H1 (cell line): ENCODE measurements around the gene ZNF225. TPM values are rescaled to one million over a fixed set of nuclear protein-coding genes. Genes with fewer than 3 reads are reported as not detected.

Experiments
- ASH2L ChIP-seq: fragments of 200-600, 300-600 bp; sonication (generic); IDR thresholded peaks from one replicate; pipeline ENCODE4 v1.7.1; 2017; ENCODE audit warnings: low read length
- BACH1 ChIP-seq: IDR thresholded peaks from 2 replicates; pipeline ENCODE4 v1.6.1; 2012; ENCODE audit warnings: low read length, improper control_type of control experiment
- BCL11A ChIP-seq, 2 experiments: IDR thresholded peaks; one replicate each; pipeline ENCODE4 v1.6.1; 2011; ENCODE audit warnings: low read depth in 2 of 2, low read length in 2 of 2, mild to moderate bottlenecking in 2 of 2
- CHD2 ChIP-seq: IDR thresholded peaks from 2 replicates; pipeline ENCODE4 v1.6.1; 2012; ENCODE audit warnings: low read length, improper control_type of control experiment
- CTBP2 ChIP-seq: IDR thresholded peaks from 2 replicates; pipeline ENCODE4 v1.7.0; 2011; ENCODE audit warnings: borderline replicate concordance, mild to moderate bottlenecking, moderate library complexity, mixed read lengths, low read length; ENCODE audit not compliant: insufficient read depth, insufficient read length
- EP300 ChIP-seq, 2 experiments: IDR thresholded peaks; 1 replicate in 1 of 2; 2 replicates in 1 of 2; pipeline ENCODE4 v1.6.1; 2011 to 2012; ENCODE audit warnings: low read depth in 2 of 2, low read length in 2 of 2, mild to moderate bottlenecking in 2 of 2, borderline replicate concordance in 1 of 2, inconsistent platforms in 1 of 2, moderate library complexity in 1 of 2
- HDAC2 ChIP-seq, 2 experiments: fragments of 300-600 bp in 1 of 2; sonication (generic) in 1 of 2; IDR thresholded peaks; 2 replicates each; pipeline ENCODE4 v1.6.1; 2011 to 2012; ENCODE audit warnings: low read depth in 2 of 2, low read length in 2 of 2, mild to moderate bottlenecking in 2 of 2, moderate library complexity in 2 of 2, borderline replicate concordance in 1 of 2, inconsistent platforms in 1 of 2
- HDAC6 ChIP-seq: IDR thresholded peaks from one replicate; pipeline ENCODE4 v1.7.1; 2012; ENCODE audit warnings: low read depth, mild to moderate bottlenecking, inconsistent platforms, low read length, moderate library complexity
- KDM4A ChIP-seq: IDR thresholded peaks from one replicate; pipeline ENCODE4 v1.7.1; 2012; ENCODE audit warnings: low read depth, mild to moderate bottlenecking, moderate library complexity, low read length, inconsistent platforms; ENCODE audit not compliant: severe bottlenecking
- NRF1 ChIP-seq: IDR thresholded peaks from 2 replicates; pipeline ENCODE4 v1.6.1; 2011; ENCODE audit warnings: mild to moderate bottlenecking, low read depth, low read length, improper control_type of control experiment
- POLR2AphosphoS5 ChIP-seq: IDR thresholded peaks from 2 replicates; pipeline ENCODE4 v1.6.1; 2011; ENCODE audit warnings: low read depth, low read length
- POU5F1 ChIP-seq: IDR thresholded peaks from 2 replicates; pipeline ENCODE4 v1.6.1; 2011; ENCODE audit warnings: low read depth, mild to moderate bottlenecking, low read length, moderate library complexity
- RNF2 ChIP-seq: fragments of 200-900, 300-1000 bp; sonication (generic); IDR thresholded peaks from 2 replicates; pipeline ENCODE4 v1.7.1; 2016; ENCODE audit warnings: borderline replicate concordance, low read depth, mild to moderate bottlenecking, antibody characterized with exemption, low read length; ENCODE audit not compliant: poor library complexity, severe bottlenecking; ENCODE audit errors: missing control alignments
- SAP30 ChIP-seq: fragments of 300-600 bp; sonication (generic); IDR thresholded peaks from 2 replicates; pipeline ENCODE4 v1.7.1; 2012; ENCODE audit warnings: low read length, moderate library complexity, mild to moderate bottlenecking, inconsistent platforms; ENCODE audit not compliant: insufficient read depth, insufficient replicate concordance
- SUZ12 ChIP-seq: fragments of 200-600 bp; sonication (generic); IDR thresholded peaks from 2 replicates; pipeline ENCODE4 v1.6.1; 2012; ENCODE audit warnings: mild to moderate bottlenecking, inconsistent platforms, low read length, moderate library complexity, mixed read lengths
- TAF7 ChIP-seq: optimal IDR thresholded peaks from 2 replicates; pipeline ENCODE3; 2011; ENCODE audit warnings: low read depth, mild to moderate bottlenecking, inconsistent platforms, low read length, moderate library complexity, borderline replicate concordance
- polyA plus RNA-seq, 7 experiments: library from polyadenylated mRNA; depleted of rRNA in 3 of 7; stranded (reverse) in 5 of 7; unstranded in 2 of 7; fragments of >200 nt in 5 of 7; fragments of 200-250 nt in 2 of 7; gene quantifications; 1 replicate in 5 of 7; 2 replicates in 1 of 7; 4 replicates in 1 of 7; pipeline versions ENCODE4 v1.2.1 to v1.2.3, GENCODE V29; 2011 to 2013; ENCODE audit warnings: missing spikeins in 2 of 7, mixed read lengths in 2 of 7
- total RNA-seq: library from RNA; stranded (reverse); fragmentation: NEBNext Ultra II Directional; extraction: Animal tissue kit (Norgen Biotek cat#: 25700); gene quantifications from 2 replicates; pipeline ENCODE4 v1.2.1, GENCODE V29; 2021
- TF ChIP-seq, protein P1 (sequence below), 3 experiments: IDR thresholded peaks; 1 replicate in 2 of 3; 2 replicates in 1 of 3; pipeline versions ENCODE4 v1.5.1 to v1.6.1; 2011; ENCODE audit warnings: low read length in 3 of 3, mild to moderate bottlenecking in 3 of 3, inconsistent platforms in 2 of 3, low read depth in 1 of 3, moderate library complexity in 1 of 3; ENCODE audit not compliant: insufficient read depth in 1 of 3; ENCODE audit errors: control extremely low read depth in 1 of 3

The ZNF225 gene
- total and polyA plus RNA-seq, 2 of the 8 experiments (the other 6 are each of a cell fraction or from before 2014, with no cell fraction given), result 0.98 to 5.0 TPM

DNA sequence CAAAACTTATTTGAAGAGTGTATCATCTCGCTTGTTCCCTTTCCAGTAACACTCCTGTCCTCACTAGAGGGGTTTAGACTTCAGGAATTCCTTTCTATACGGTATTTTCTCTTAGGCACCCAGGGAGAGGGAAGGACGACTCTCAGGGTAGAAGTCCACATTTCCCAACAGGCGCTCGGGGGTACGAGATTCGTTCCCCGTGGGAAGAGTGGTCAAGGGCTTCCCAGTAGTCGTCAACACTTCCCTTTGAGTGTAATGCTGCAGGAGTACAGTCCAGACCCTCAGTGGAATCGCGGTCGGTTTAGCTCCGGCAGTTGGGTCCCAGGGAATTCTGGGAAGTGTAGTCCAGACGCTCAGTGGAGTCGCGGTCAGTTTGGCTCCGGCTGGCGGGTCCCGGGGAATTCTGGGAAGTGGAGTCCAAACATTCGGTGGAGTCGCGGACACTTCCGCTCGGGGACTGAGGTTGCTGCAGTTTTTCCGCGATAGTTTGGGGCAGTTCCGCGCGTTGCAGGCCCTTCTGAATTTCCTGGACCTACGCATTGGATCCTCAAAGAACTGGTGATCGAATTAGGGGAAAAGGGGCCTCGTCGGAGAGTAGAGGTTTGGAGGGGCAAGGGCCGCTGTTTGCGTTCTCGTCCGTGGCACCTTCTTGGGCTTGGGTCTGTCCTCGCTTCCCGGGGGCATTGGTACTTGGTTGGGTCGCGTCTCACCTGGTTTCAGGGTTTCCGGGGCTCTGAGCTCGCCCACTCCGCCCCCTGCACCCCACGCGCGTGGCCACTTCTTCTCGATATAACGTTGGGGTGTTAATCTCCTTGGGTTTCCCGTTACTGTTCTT, 19.1 kb upstream of the ZNF225 start, which contains the start of gene ZNF224 (continued):
- TF ChIP-seq SAP30 (no peak), BCL11A (IDR thresholded peaks at IDR 0.05; ENCODE audit: low read depth in 2 of 2, low read length in 2 of 2) (no peak), NRF1 (no peak), RNF2 (no peak), HDAC2 (IDR thresholded peaks at IDR 0.05; ENCODE audit: borderline replicate concordance in 1 of 2, low read depth in 2 of 2, low read length in 2 of 2) (no peak), KDM4A (peak; percentile 81), BACH1 (0 out of 2 replicates have a peak, but pooled peaks have one; percentile 20), POU5F1 (no peak), HDAC6 (no peak), SUZ12 (no peak), POLR2AphosphoS5 (no peak), CHD2 (peak; percentile 61), EP300 (IDR thresholded peaks at IDR 0.05; ENCODE audit: borderline replicate concordance in 1 of 2, low read depth in 2 of 2, low read length in 2 of 2) (no peak), TAF7 (no peak), CTBP2 (no peak), ASH2L (no peak)
- TF ChIP-seq, protein P1, sequence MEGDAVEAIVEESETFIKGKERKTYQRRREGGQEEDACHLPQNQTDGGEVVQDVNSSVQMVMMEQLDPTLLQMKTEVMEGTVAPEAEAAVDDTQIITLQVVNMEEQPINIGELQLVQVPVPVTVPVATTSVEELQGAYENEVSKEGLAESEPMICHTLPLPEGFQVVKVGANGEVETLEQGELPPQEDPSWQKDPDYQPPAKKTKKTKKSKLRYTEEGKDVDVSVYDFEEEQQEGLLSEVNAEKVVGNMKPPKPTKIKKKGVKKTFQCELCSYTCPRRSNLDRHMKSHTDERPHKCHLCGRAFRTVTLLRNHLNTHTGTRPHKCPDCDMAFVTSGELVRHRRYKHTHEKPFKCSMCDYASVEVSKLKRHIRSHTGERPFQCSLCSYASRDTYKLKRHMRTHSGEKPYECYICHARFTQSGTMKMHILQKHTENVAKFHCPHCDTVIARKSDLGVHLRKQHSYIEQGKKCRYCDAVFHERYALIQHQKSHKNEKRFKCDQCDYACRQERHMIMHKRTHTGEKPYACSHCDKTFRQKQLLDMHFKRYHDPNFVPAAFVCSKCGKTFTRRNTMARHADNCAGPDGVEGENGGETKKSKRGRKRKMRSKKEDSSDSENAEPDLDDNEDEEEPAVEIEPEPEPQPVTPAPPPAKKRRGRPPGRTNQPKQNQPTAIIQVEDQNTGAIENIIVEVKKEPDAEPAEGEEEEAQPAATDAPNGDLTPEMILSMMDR (IDR thresholded peaks at IDR 0.05; ENCODE audit: control extremely low read depth in 1 of 3, insufficient read depth in 1 of 3, low read depth in 1 of 3, low read length in 3 of 3), result no peak
